ENCODE results near the gene MBOAT7.
A peak's percentile ranks its signal among the peaks of the same experiment; 100 is the strongest.

The MBOAT7 gene

GRCh38 chr19:54209811-54210494 is 20.6 kb upstream of the MBOAT7 start:
- H3K4me2 ChIP-seq (ENCODE audit: low read length): no peak overlapping the region
- 0 out of 2 replicates have a peak, but pooled peaks cover under 1% of the 10 kb centered on the region for H3F3A ChIP-seq (ENCODE audit: insufficient read depth, low read length)
- H3K4me1 ChIP-seq (ENCODE audit: insufficient read depth, low read length, severe bottlenecking): peaks cover 31% of the 10 kb centered on the region
- H3K27me3 ChIP-seq (ENCODE audit: insufficient read depth, low read length): no peaks in the 10 kb centered on the region
- no peaks in the 10 kb centered on the region for H4K20me1 ChIP-seq (ENCODE audit: insufficient read depth, low read length)
- no peak overlapping the region for H3K9ac ChIP-seq (ENCODE audit: low read length)
- TF ChIP-seq CTCF (IDR thresholded peaks at IDR 0.05; ENCODE audit: low read length): no peak
- H3K9me3 ChIP-seq (ENCODE audit: low read length): no peaks in the 10 kb centered on the region
- no peak overlapping the region for H3K4me3 ChIP-seq (ENCODE audit: low read depth, low read length, poor library complexity, severe bottlenecking)
- peak overlapping the region; percentile 39 for H3K27ac ChIP-seq (ENCODE audit: low read depth, low read length, poor library complexity, severe bottlenecking)
- peaks cover 7% of the 10 kb centered on the region for H3K79me2 ChIP-seq (ENCODE audit: insufficient read depth, low read length)
- peaks cover 81% of the 10 kb centered on the region for H3K36me3 ChIP-seq (ENCODE audit: insufficient read depth, low read length)
- no peaks in the 10 kb centered on the region for H3K9me2 ChIP-seq (ENCODE audit: low read depth, low read length)
- no peak overlapping the region for H2AFZ ChIP-seq (ENCODE audit: low read length)

GRCh38 chr19:54209058-54209810 is 19.9 kb upstream of the MBOAT7 start:
- H2AFZ ChIP-seq (ENCODE audit: low read length): no peak overlapping the region
- H3K9me3 ChIP-seq (ENCODE audit: low read length): no peaks in the 10 kb centered on the region
- no peaks in the 10 kb centered on the region for H4K20me1 ChIP-seq (ENCODE audit: insufficient read depth, low read length)
- peak overlapping the region; percentile 39 for H3K27ac ChIP-seq (ENCODE audit: low read depth, low read length, poor library complexity, severe bottlenecking)
- H3K36me3 ChIP-seq (ENCODE audit: insufficient read depth, low read length): peaks cover 85% of the 10 kb centered on the region
- no peak overlapping the region for H3K9ac ChIP-seq (ENCODE audit: low read length)
- no peaks in the 10 kb centered on the region for H3K9me2 ChIP-seq (ENCODE audit: low read depth, low read length)
- peaks cover 14% of the 10 kb centered on the region for H3K79me2 ChIP-seq (ENCODE audit: insufficient read depth, low read length)
- no peak for TF ChIP-seq EZH2 (IDR thresholded peaks at IDR 0.05; ENCODE audit: borderline replicate concordance, low read length)
- TF ChIP-seq CTCF (IDR thresholded peaks at IDR 0.05; ENCODE audit: low read length): no peak
- H3K4me1 ChIP-seq (ENCODE audit: insufficient read depth, low read length, severe bottlenecking): peaks cover 38% of the 10 kb centered on the region
- H3F3A ChIP-seq (ENCODE audit: insufficient read depth, low read length): 0 out of 2 replicates have a peak, but pooled peaks cover 6% of the 10 kb centered on the region
- H3K27me3 ChIP-seq (ENCODE audit: insufficient read depth, low read length): no peaks in the 10 kb centered on the region
- H3K4me3 ChIP-seq (ENCODE audit: low read depth, low read length, poor library complexity, severe bottlenecking): no peak overlapping the region
- no peak overlapping the region; the same call in 1 of the 2 replicates for H3K4me2 ChIP-seq (ENCODE audit: low read length)

GRCh38 chr19:54208784-54209057 is 19.3 kb upstream of the MBOAT7 start:
- no peak for TF ChIP-seq EZH2 (IDR thresholded peaks at IDR 0.05; ENCODE audit: borderline replicate concordance, low read length)
- no peak for TF ChIP-seq CTCF (IDR thresholded peaks at IDR 0.05; ENCODE audit: low read length)
- Histone ChIP-seq H3K27me3 (ENCODE audit: insufficient read depth, low read length) (no peaks in the 10 kb centered on the region), H3F3A (ENCODE audit: insufficient read depth, low read length) (0 out of 2 replicates have a peak, but pooled peaks cover 6% of the 10 kb centered on the region), H3K4me2 (ENCODE audit: low read length) (no peak overlapping the region; the same call in 1 of the 2 replicates), H3K79me2 (ENCODE audit: insufficient read depth, low read length) (peaks cover 17% of the 10 kb centered on the region), H3K9me3 (ENCODE audit: low read length) (no peaks in the 10 kb centered on the region), H2AFZ (ENCODE audit: low read length) (no peak overlapping the region), H3K4me3 (ENCODE audit: low read depth, low read length, poor library complexity, severe bottlenecking) (no peak overlapping the region), H3K4me1 (ENCODE audit: insufficient read depth, low read length, severe bottlenecking) (peaks cover 43% of the 10 kb centered on the region), H3K9me2 (ENCODE audit: low read depth, low read length) (no peaks in the 10 kb centered on the region), H3K36me3 (ENCODE audit: insufficient read depth, low read length) (peaks cover 90% of the 10 kb centered on the region), H3K9ac (ENCODE audit: low read length) (no peak overlapping the region), H3K27ac (ENCODE audit: low read depth, low read length, poor library complexity, severe bottlenecking) (no peak overlapping the region), H4K20me1 (ENCODE audit: insufficient read depth, low read length) (no peaks in the 10 kb centered on the region)
